ENCODE measurements around the gene ZNF592. TPM values are rescaled to one million over a fixed set of nuclear protein-coding genes. Genes with fewer than 3 reads are reported as not detected.

The ZNF592 gene
- total RNA-seq, 1 donor, result 11.2 TPM

- TF ChIP-seq, protein P1, sequence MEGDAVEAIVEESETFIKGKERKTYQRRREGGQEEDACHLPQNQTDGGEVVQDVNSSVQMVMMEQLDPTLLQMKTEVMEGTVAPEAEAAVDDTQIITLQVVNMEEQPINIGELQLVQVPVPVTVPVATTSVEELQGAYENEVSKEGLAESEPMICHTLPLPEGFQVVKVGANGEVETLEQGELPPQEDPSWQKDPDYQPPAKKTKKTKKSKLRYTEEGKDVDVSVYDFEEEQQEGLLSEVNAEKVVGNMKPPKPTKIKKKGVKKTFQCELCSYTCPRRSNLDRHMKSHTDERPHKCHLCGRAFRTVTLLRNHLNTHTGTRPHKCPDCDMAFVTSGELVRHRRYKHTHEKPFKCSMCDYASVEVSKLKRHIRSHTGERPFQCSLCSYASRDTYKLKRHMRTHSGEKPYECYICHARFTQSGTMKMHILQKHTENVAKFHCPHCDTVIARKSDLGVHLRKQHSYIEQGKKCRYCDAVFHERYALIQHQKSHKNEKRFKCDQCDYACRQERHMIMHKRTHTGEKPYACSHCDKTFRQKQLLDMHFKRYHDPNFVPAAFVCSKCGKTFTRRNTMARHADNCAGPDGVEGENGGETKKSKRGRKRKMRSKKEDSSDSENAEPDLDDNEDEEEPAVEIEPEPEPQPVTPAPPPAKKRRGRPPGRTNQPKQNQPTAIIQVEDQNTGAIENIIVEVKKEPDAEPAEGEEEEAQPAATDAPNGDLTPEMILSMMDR (IDR thresholded peaks at IDR 0.05; ENCODE audit: insufficient read depth, low read depth, low read length), result no peak
- no peak overlapping the region for H3K4me3 ChIP-seq (ENCODE audit: low read depth, low read length)
- no peak for DNase-seq (ENCODE audit: low read depth)
Observed at GRCh38 chr15:84764989-84765388, 16.6 kb downstream of the ZNF592 start.

DNA sequence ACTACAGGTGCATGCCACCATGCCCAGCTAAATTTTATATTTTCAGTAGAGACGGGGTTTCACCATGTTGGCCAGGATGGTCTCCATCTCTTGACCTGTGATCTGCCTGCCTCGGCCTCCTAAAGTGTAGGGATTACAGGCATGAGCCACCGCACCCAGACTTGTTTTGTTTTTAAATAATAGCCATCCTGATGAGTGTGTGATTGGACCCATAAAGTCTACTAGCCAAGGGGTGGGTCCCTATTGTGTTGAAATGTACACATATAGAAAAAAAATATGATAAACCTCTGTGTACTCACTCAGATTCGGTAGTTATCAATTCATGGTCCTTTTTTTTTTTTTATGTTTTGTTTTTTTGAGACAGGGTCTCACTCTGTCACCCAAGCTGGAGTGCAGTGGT is 17.3 kb downstream of the ZNF592 start:
- no peak for DNase-seq (ENCODE audit: low read depth)
- TF ChIP-seq, protein P1 (IDR thresholded peaks at IDR 0.05; ENCODE audit: insufficient read depth, low read depth, low read length), result no peak
- H3K4me3 ChIP-seq (ENCODE audit: low read depth, low read length), result no peak overlapping the region

DNA sequence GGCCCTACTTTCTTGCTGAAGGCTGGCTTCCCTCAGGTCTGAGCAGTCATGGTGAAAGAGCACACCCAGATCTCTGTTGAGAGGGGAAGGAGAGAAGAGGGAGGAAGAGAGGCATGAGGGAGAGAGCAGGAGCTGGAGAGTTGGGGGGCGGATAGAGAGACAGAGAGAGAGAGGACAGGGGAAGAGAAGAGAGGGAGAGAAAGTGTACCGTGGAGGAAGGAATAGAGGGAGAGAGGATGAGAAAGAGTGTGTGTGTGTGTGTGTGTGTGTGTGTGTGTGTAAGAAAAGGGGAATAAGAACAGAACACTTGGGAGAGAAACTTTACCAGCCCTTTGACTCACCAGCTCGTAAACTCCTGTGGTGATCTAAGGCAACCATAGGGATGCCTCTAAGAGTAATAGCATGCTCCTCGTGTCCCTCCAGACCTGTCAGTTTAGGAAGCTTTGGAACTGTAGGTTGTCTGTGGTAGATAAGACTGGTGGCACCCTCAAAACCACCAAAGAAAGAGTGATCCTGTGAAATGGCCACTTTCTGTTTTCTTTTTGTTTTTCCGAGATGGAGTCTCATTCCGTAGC is 18.2 kb downstream of the ZNF592 start:
- H3K4me3 ChIP-seq (ENCODE audit: low read depth, low read length), result no peak overlapping the region
- peak; percentile 69 for DNase-seq (ENCODE audit: low read depth)
- TF ChIP-seq, protein P1 (IDR thresholded peaks at IDR 0.05; ENCODE audit: insufficient read depth, low read depth, low read length), result no peak

- TF ChIP-seq, protein P1 (IDR thresholded peaks at IDR 0.05; ENCODE audit: insufficient read depth, low read depth, low read length), result no peak
- no peak for DNase-seq (ENCODE audit: low read depth)
- H3K4me3 ChIP-seq (ENCODE audit: low read depth, low read length), result no peak overlapping the region
Observed at GRCh38 chr15:84772031-84772430, 23.6 kb downstream of the ZNF592 start.

DNA sequence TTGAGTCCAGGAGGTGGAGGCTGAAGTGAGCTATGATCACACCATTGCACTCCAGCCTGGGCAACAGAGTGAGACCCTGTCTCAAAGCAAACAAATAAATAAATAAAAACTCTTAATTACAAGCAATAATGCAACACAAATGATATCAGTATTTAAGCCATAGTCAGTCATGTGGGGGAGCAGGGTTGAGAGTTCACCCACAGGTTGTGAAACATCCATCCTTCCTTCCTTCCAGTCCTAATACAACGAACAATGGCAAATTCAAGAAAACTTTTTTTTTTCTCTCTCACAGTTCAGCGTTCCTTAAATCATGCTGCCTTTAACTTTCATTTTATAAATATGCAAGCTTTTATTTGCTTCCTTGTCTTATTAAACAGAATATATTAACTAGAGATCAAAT is 24.1 kb downstream of the ZNF592 start:
- H3K4me3 ChIP-seq (ENCODE audit: low read depth, low read length), result no peak overlapping the region
- TF ChIP-seq, protein P1 (IDR thresholded peaks at IDR 0.05; ENCODE audit: insufficient read depth, low read depth, low read length), result no peak
- DNase-seq (ENCODE audit: low read depth), result no peak

GRCh38 chr15:84773716-84774115 is 25.3 kb downstream of the ZNF592 start:
- DNase-seq (ENCODE audit: low read depth), result no peak
- TF ChIP-seq, protein P1 (IDR thresholded peaks at IDR 0.05; ENCODE audit: insufficient read depth, low read depth, low read length), result no peak
- H3K4me3 ChIP-seq (ENCODE audit: low read depth, low read length), result no peak overlapping the region

DNA sequence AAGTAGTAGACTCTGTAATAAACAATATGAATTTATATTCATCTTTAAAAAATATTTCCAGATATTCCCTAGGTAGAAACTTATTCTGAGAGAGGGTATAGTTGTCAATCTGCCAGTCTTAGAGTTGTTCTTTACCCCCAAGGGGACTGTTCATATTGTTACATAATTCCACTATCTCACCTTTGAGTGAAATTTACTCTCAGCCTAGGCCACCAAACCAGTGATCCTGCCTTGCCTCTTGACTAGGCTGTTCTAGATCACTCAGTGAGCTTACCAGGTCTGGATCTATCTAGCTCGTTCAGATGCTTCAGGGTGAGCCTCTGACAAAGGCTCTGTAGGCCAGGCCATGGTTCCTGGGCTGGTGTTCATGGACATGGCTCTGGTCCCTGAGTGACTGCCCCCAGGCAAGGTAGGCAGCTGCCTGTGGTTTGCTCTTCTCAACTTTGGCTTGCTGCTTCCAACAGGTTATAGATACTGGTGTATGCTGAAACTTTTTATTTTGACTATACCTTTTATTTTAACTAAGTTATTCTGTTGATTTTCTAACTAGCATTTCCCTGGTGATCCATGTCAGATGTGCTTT is 27.6 kb downstream of the ZNF592 start:
- TF ChIP-seq, protein P1 (IDR thresholded peaks at IDR 0.05; ENCODE audit: insufficient read depth, low read depth, low read length), result no peak
- no peak for DNase-seq (ENCODE audit: low read depth)
- no peak overlapping the region for H3K4me3 ChIP-seq (ENCODE audit: low read depth, low read length)
